WTC11 (cell line): ENCODE data around the gene DNM1. TPM values are rescaled to one million over a fixed set of nuclear protein-coding genes. Genes with fewer than 3 reads are reported as not detected.
A peak's percentile ranks its signal among the peaks of the same experiment; 100 is the strongest.

ENCODE experiments used
- ATAC-seq: fragments of 200-7000 bp; cut with Tn5 transposase; 2 replicates; pipeline ENCODE4 v1.10.0; 2021; ENCODE audit warnings: mild to moderate bottlenecking, moderate library complexity
- CTCF ChIA-PET: fragments of 300-600 bp; sonication (Branson Sonifier 250); formaldehyde crosslinking; loops from one replicate; lab custom pipeline; 2021; ENCODE audit warnings: antibody characterized with exemption; lab: Charles Lee
- POLR2A ChIA-PET: fragments of 350-600 bp; sonication (Branson Sonifier 250); formaldehyde crosslinking; loops from one replicate; lab custom pipeline; 2021; ENCODE audit warnings: antibody characterized with exemption; lab: Charles Lee
- DNase-seq: peaks from one replicate; pipeline ENCODE4 v3.0.0; 2021; ENCODE audit warnings: low spot score
- H3K27ac Mint-ChIP-seq: 2 replicates; pipeline ENCODE4 v1.8.0; 2021; ENCODE audit warnings: mixed read lengths
- H3K27me3 Mint-ChIP-seq: 2 replicates; pipeline ENCODE4 v1.8.0; 2021; ENCODE audit warnings: low read depth, mild to moderate bottlenecking, moderate library complexity, mixed read lengths
- H3K36me3 Mint-ChIP-seq: 2 replicates; pipeline ENCODE4 v1.8.0; 2021; ENCODE audit warnings: mixed read lengths
- H3K4me1 Mint-ChIP-seq: 2 replicates; pipeline ENCODE4 v1.8.0; 2022; ENCODE audit warnings: mixed read lengths
- H3K4me3 Mint-ChIP-seq: 2 replicates; pipeline ENCODE4 v1.8.0; 2021; ENCODE audit warnings: mild to moderate bottlenecking, moderate library complexity, mixed read lengths
- H3K9me3 Mint-ChIP-seq: 2 replicates; pipeline ENCODE4 v1.8.0; 2021; ENCODE audit warnings: mixed read lengths
- AR ChIP-seq: fragments of 250-450 bp; sonication (Bioruptor Pico); IDR thresholded peaks from 2 replicates; pipeline ENCODE4 v1.9.0; 2021; ENCODE audit warnings: mild to moderate bottlenecking
- ARID4B ChIP-seq: sonication (generic); formaldehyde crosslinking; IDR thresholded peaks from 2 replicates; pipeline ENCODE4 v1.8.0; 2023; ENCODE audit warnings: missing genetic modification reagents, mild to moderate bottlenecking, borderline replicate concordance
- ATF1 ChIP-seq: sonication (generic); formaldehyde crosslinking; IDR thresholded peaks from 2 replicates; pipeline ENCODE4 v1.8.1; 2023; ENCODE audit warnings: mild to moderate bottlenecking, moderate library complexity, missing genetic modification reagents
- ATF2 ChIP-seq: sonication (generic); formaldehyde crosslinking; IDR thresholded peaks from 2 replicates; pipeline ENCODE4 v1.8.1; 2022; ENCODE audit warnings: low read depth, missing genetic modification reagents, borderline replicate concordance
- CTCF ChIP-seq: fragments of 200-600 bp; IDR thresholded peaks from 2 replicates; pipeline ENCODE4 v1.8.0; 2022; ENCODE audit warnings: antibody characterized with exemption
- GTF2I ChIP-seq: fragments of 250-450 bp; sonication (Bioruptor Pico); conservative IDR thresholded peaks from 2 replicates; pipeline ENCODE4 v1.4.0; 2021; ENCODE audit warnings: mild to moderate bottlenecking
- HMGA2 ChIP-seq: fragments of 250-450 bp; sonication (Bioruptor Pico); IDR thresholded peaks from 2 replicates; pipeline ENCODE4 v1.4.0; 2021; ENCODE audit warnings: mild to moderate bottlenecking, moderate library complexity
- JAZF1 ChIP-seq: fragments of 250-450 bp; sonication (Bioruptor Pico); IDR thresholded peaks from 2 replicates; pipeline ENCODE4 v1.9.0; 2021; ENCODE audit warnings: moderate library complexity, mild to moderate bottlenecking, inconsistent platforms
- MAX ChIP-seq: sonication (generic); formaldehyde crosslinking; IDR thresholded peaks from 2 replicates; pipeline ENCODE4 v1.8.0; 2022; ENCODE audit warnings: mild to moderate bottlenecking, missing genetic modification reagents
- SOX15 ChIP-seq: fragments of 250-450 bp; sonication (Bioruptor Pico); IDR thresholded peaks from 2 replicates; pipeline ENCODE4 v1.9.0; 2021; ENCODE audit warnings: mild to moderate bottlenecking
- TEAD4 ChIP-seq: sonication (generic); formaldehyde crosslinking; IDR thresholded peaks from 2 replicates; pipeline ENCODE4 v1.8.0; 2022; ENCODE audit warnings: mild to moderate bottlenecking, missing genetic modification reagents
- ZBTB43 ChIP-seq: sonication (generic); formaldehyde crosslinking; IDR thresholded peaks from 2 replicates; pipeline ENCODE4 v1.8.1; 2023; ENCODE audit warnings: mild to moderate bottlenecking, missing genetic modification reagents
- ZNF263 ChIP-seq: sonication (generic); formaldehyde crosslinking; IDR thresholded peaks from 2 replicates; pipeline ENCODE4 v1.8.1; 2022; ENCODE audit warnings: low read depth, mild to moderate bottlenecking, moderate library complexity, missing genetic modification reagents
- ZNF425 ChIP-seq: fragments of 250-450 bp; sonication (Bioruptor Pico); conservative IDR thresholded peaks from 2 replicates; pipeline ENCODE4 v1.9.0; 2021; ENCODE audit warnings: mild to moderate bottlenecking
- total RNA-seq: library from RNA; stranded (reverse); gene quantifications from 3 replicates; pipeline ENCODE4 v1.2.3, GENCODE V29; 2021

The DNM1 gene
- total RNA-seq, 1 experiment from 2014 or later: 79.0 TPM

GRCh38 chr9:128160603-128160987 is 42.6 kb upstream of the DNM1 start:
- Mint-ChIP-seq H3K4me1 (peaks cover 5% of the 10 kb centered on the region), H3K4me3 (peak overlapping the region; percentile 74), H3K9me3 (no peaks in the 10 kb centered on the region), H3K27ac (no peak overlapping the region), H3K36me3 (peaks cover 10% of the 10 kb centered on the region), H3K27me3 (no peaks in the 10 kb centered on the region)
- no peak for DNase-seq
- POLR2A ChIA-PET: interaction anchor here (1.0 to 1.5 kb wide), 3 partner anchors 9 to 95 kb away, joined by 3 to 6 read pairs (median 3); no protein-coding TSS in a partner anchor
- no peak for ATAC-seq
- TF ChIP-seq GTF2I (CRISPR knock-in tag) (peak; percentile 71; the same call in 1 of the 2 replicates), CTCF (no peak), MAX (0 out of 2 replicates have a peak, but pooled peaks have one; percentile 1), AR (CRISPR knock-in tag) (0 out of 2 replicates have a peak, but pooled peaks have one; percentile 38), HMGA2 (CRISPR knock-in tag) (0 out of 2 replicates have a peak, but pooled peaks have one; percentile 6), TEAD4 (CRISPR knock-in tag) (no peak), SOX15 (CRISPR knock-in tag) (no peak), JAZF1 (CRISPR knock-in tag) (no peak), ZNF425 (CRISPR knock-in tag) (no peak), ARID4B (CRISPR knock-in tag) (no peak), ZNF263 (CRISPR knock-in tag) (no peak), ZBTB43 (CRISPR knock-in tag) (0 out of 2 replicates have a peak, but pooled peaks have one; percentile 2), ATF1 (CRISPR knock-in tag) (0 out of 2 replicates have a peak, but pooled peaks have one; percentile 41), ATF2 (CRISPR knock-in tag) (no peak)
- TF ChIP-seq, all 79 proteins: peak for 6
- CTCF ChIA-PET: interaction anchor here (1.0 to 3.6 kb wide), 14 partner anchors 10 to 278 kb away, joined by 3 to 37 read pairs (median 5); partner anchors contain the start of genes CIZ1 and DNM1
